Measurements from ENCODE around the gene AGO3. TPM values are rescaled to one million over a fixed set of nuclear protein-coding genes. Genes with fewer than 3 reads are reported as not detected.

The AGO3 gene
- total and polyA plus RNA-seq, 10 of the 15 experiments (the other 5 are each of a cell fraction or from before 2014, with no cell fraction given) = 3.9 to 35.2 (median 12.5) TPM

GRCh38 chr1:35935442-35936388 lies 4.8 kb downstream of the AGO3 start (continued):
- TF ChIP-seq, protein P1, sequence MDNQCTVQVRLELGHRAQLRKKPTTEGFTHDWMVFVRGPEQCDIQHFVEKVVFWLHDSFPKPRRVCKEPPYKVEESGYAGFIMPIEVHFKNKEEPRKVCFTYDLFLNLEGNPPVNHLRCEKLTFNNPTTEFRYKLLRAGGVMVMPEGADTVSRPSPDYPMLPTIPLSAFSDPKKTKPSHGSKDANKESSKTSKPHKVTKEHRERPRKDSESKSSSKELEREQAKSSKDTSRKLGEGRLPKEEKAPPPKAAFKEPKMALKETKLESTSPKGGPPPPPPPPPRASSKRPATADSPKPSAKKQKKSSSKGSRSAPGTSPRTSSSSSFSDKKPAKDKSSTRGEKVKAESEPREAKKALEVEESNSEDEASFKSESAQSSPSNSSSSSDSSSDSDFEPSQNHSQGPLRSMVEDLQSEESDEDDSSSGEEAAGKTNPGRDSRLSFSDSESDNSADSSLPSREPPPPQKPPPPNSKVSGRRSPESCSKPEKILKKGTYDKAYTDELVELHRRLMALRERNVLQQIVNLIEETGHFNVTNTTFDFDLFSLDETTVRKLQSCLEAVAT (IDR thresholded peaks at IDR 0.05) = peak; percentile 78; the same call in 1 of the 2 replicates
- TF ChIP-seq JUND (IDR thresholded peaks at IDR 0.05; ENCODE audit: low read depth, low read length) (no peak), EED (IDR thresholded peaks at IDR 0.05; ENCODE audit: low read depth) (no peak), HDAC2 (IDR thresholded peaks at IDR 0.05) (no peak), CBFB (IDR thresholded peaks at IDR 0.05; ENCODE audit: low read depth) (no peak), FOXM1 (IDR thresholded peaks at IDR 0.05; ENCODE audit: low read depth, low read length) (no peak), PAX5 (IDR thresholded peaks at IDR 0.05; ENCODE audit: borderline replicate concordance, low read depth, low read length) (0 out of 2 replicates have a peak, but pooled peaks have one; percentile 7), EZH2 (IDR thresholded peaks at IDR 0.05; ENCODE audit: borderline replicate concordance, control insufficient read depth, low read depth, low read length) (no peak), CBX5 (IDR thresholded peaks at IDR 0.05; ENCODE audit: low read depth) (no peak), IKZF2 (IDR thresholded peaks at IDR 0.05) (peak; percentile 26 to 35; a peak in 2 of 4 replicates), SIN3A (IDR thresholded peaks at IDR 0.05; ENCODE audit: low read depth, low read length) (no peak), CUX1 (IDR thresholded peaks at IDR 0.05; ENCODE audit: insufficient replicate concordance, low read depth, low read length) (peak; percentile 40), HCFC1 (IDR thresholded peaks at IDR 0.05; ENCODE audit: low read length) (no peak), ZNF24 (IDR thresholded peaks at IDR 0.05) (peak; percentile 37; the same call in 1 of the 2 replicates), RBBP5 (conservative IDR thresholded peaks at IDR 0.05) (no peak), MYB (IDR thresholded peaks at IDR 0.05; ENCODE audit: borderline replicate concordance, low read depth, low read length) (no peak), MTA2 (IDR thresholded peaks at IDR 0.05; ENCODE audit: low read depth) (peak; percentile 92), BACH1 (IDR thresholded peaks at IDR 0.05; ENCODE audit: borderline replicate concordance) (no peak), LARP7 (IDR thresholded peaks at IDR 0.05) (no peak), RUNX3 (IDR thresholded peaks at IDR 0.05; ENCODE audit: low read length) (peak; percentile 88)
- TF ChIP-seq, protein P2, sequence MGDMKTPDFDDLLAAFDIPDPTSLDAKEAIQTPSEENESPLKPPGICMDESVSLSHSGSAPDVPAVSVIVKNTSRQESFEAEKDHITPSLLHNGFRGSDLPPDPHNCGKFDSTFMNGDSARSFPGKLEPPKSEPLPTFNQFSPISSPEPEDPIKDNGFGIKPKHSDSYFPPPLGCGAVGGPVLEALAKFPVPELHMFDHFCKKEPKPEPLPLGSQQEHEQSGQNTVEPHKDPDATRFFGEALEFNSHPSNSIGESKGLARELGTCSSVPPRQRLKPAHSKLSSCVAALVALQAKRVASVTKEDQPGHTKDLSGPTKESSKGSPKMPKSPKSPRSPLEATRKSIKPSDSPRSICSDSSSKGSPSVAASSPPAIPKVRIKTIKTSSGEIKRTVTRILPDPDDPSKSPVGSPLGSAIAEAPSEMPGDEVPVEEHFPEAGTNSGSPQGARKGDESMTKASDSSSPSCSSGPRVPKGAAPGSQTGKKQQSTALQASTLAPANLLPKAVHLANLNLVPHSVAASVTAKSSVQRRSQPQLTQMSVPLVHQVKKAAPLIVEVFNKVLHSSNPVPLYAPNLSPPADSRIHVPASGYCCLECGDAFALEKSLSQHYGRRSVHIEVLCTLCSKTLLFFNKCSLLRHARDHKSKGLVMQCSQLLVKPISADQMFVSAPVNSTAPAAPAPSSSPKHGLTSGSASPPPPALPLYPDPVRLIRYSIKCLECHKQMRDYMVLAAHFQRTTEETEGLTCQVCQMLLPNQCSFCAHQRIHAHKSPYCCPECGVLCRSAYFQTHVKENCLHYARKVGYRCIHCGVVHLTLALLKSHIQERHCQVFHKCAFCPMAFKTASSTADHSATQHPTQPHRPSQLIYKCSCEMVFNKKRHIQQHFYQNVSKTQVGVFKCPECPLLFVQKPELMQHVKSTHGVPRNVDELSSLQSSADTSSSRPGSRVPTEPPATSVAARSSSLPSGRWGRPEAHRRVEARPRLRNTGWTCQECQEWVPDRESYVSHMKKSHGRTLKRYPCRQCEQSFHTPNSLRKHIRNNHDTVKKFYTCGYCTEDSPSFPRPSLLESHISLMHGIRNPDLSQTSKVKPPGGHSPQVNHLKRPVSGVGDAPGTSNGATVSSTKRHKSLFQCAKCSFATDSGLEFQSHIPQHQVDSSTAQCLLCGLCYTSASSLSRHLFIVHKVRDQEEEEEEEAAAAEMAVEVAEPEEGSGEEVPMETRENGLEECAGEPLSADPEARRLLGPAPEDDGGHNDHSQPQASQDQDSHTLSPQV (IDR thresholded peaks at IDR 0.05) = no peak
